ENCODE results near the gene SPPL3.
"Not testable (repeated sequence)": the region's sequence is repeated elsewhere in the genome, so short reads cannot be mapped to it uniquely, and the experiment has no call there.

Gene SPPL3

DNA sequence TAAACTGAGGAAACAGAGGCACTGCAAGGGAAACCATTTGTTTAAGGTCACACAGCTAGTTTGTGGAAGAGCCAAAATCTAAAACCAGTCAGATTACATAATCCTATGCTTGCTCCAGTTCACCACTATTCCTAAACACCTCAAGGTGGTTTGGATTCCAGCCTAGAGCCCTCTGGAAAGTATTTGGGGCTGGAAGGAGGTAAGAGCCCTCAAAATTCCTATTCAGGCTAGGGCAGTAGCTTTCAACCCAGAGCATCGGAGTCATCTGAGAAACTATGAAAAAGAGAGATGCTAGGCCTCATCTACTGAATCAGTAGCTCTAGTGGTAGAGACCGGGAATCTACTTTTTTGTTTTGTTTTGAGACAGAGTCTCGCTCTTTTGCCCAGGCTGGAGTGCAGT is 16.0 kb upstream of the SPPL3 start:
- DNase-seq (ENCODE audit: low read depth, low spot score), result no peak

DNA sequence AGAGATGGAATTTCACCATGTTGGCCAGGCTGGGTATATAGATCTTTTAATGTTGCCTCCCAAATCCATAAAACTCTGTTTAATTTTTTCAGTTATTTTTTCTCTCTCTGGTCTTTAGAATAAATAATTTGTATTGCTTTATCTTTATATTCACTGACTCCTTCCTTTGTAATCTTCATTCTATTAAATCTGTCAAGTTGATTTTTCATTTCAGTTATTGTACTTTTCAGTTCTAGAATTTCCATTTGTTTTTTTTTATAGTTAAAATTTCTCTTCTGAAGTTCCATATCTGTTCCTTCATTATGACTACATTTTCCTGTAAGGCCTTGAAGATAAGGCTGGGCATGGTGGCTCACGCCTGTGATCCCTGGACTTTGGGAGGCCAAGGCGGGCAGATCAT is 13.6 kb upstream of the SPPL3 start:
- no peak for DNase-seq (ENCODE audit: low read depth, low spot score)

DNA sequence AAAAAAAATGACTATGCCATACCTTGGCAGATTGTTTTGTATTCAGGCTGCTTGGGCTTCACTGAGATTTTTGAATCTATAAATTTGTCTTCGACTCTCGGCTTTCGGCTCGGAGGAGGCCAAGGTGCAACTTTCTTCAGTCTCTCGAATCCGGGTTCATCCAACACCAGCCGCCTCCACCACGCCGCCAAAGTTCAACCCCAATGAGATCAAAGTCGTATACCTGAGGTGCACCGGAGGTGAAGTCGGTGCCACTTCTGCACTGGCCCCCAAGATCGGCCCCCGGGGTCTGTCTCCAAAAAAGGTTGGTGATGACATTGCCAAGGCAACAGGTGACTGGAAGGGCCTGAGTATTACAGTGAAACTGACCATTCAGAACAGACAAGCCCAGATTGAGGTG is 12.4 kb upstream of the SPPL3 start:
- no peak for DNase-seq (ENCODE audit: low read depth, low spot score)

DNA sequence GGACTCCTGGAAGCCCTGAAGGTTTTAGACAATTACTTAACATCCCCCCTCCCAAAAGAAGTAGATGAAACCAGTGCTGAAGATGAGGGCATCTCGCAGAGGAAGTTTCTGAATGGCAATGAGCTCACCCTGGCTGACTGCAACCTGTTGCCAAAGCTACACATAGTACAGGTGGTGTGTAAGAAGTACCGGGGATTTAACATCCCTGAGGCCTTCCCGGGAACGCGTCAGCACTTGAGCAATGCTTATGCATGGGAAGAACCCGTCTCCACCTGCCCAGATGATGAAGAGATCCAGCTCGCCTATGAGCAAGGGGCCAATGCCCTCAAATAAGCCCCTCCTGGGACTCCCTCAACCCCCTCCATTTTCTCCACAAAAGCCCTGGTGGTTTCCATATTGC is 10.6 kb upstream of the SPPL3 start:
- no peak for DNase-seq (ENCODE audit: low read depth, low spot score)

GRCh38 chr12:120909633-120910298 is 5.6 kb upstream of the SPPL3 start:
- no peak for DNase-seq (ENCODE audit: low read depth, low spot score)

GRCh38 chr12:120905856-120906384 is 1.8 kb upstream of the SPPL3 start:
- DNase-seq (ENCODE audit: low read depth, low spot score), result no peak

DNA sequence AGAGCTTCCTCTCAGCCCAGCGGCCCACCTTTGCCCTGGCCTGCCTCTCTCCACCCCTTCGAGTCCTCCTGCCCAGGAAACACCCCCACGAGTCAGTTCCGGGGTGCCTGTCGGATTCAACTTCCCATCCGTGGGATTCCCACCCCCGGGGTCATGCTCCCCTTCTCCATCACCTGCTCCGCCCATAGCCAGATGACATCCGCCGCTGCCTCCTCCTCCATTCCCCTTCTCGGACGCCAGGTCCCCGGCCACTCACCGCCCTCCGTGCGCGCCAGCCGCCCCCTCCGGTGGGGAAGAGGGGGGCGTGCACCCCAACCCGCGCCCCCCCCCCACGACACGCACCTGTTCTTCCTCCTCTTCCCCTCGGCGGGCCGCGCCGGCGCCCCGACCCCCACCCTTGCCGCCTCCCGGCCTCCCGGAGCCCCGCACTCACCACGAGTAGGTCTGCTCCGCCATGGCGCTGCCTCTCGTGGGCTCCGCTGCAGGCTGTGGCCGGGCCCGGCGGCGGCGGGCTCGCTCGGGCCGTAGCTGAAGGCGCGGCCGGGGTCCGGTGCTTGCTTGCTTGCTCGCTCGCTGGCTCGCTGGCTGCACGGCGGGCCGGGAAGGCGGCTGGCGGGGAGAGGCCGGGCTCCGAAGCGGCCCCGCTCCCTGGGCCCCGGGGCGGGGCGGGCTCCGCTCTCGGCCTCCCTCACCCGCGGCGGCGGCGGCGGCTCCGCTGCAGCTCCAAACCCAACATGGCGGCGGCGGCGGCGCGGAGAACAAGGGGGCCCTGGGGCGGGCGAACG is 554 bp downstream of the SPPL3 start:
- peak; percentile 31 for DNase-seq (ENCODE audit: low read depth, low spot score)

- no peak for DNase-seq (ENCODE audit: low read depth, low spot score)
Observed at GRCh38 chr12:120902846-120903411, 1.2 kb downstream of the SPPL3 start.

- no peak for DNase-seq (ENCODE audit: low read depth, low spot score)
Observed at GRCh38 chr12:120901818-120902217, 2.3 kb downstream of the SPPL3 start.

DNA sequence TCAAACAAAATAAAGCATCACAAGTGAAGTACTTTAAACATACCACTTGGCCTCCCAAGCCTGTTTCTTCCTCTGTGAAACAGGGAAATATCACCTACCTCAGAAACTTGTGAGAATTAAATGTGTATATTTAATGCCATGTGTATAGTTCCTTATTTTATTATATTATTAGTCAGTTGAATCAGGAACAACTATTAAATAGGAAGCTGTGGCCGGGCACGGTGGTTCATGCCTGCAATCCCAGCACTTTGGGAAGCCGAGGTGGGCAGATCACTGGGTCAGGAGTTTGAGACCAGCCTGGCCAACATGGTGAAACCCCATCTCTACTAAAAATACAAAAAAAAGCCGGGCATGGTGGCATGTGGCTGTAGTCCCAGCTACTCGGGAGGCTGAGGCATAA is 3.1 kb downstream of the SPPL3 start:
- not testable (repeated sequence) for DNase-seq (ENCODE audit: low read depth, low spot score)

DNA sequence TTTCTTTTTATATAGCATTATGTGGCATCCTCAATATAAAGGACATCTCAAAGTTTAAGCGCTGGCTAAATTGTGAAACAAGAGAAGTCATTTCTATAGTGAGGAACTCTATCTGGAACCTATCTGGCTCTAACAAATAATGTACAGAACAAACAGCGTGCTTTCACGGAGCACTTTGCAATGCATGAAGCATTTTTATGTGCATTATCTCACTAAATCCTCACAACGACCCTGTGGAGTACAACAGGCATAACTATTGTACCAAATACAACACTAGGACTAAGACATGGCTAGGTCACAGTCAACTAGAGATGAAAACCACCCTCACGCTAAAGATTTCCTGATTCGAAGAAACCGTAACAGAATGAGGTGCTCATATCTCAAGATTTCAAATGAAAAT is 8.6 kb downstream of the SPPL3 start:
- DNase-seq (ENCODE audit: low read depth, low spot score), result no peak

DNA sequence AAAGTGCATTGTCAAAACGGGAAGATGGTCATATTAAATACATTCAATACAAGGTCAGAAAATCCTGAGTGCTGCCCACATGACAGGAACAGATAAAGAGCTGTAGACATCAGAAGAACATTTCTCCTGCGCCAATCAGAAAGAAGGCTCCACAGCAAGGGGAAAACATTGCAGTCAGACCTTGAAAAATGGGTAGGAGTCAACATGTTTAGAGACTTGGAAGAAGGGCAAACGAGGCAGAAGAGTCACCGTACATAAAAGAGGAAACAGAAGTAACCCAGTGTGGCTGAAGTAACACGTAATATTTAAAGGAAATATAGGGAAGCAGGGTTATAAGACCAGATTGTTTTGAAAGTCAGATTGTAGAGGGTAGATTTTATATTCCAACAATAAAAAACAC is 11.9 kb downstream of the SPPL3 start:
- DNase-seq (ENCODE audit: low read depth, low spot score), result no peak

GRCh38 chr12:120890963-120891362 is 13.2 kb downstream of the SPPL3 start:
- DNase-seq (ENCODE audit: low read depth, low spot score), result no peak

GRCh38 chr12:120887253-120888043 is 16.7 kb downstream of the SPPL3 start:
- no peak for DNase-seq (ENCODE audit: low read depth, low spot score)

DNA sequence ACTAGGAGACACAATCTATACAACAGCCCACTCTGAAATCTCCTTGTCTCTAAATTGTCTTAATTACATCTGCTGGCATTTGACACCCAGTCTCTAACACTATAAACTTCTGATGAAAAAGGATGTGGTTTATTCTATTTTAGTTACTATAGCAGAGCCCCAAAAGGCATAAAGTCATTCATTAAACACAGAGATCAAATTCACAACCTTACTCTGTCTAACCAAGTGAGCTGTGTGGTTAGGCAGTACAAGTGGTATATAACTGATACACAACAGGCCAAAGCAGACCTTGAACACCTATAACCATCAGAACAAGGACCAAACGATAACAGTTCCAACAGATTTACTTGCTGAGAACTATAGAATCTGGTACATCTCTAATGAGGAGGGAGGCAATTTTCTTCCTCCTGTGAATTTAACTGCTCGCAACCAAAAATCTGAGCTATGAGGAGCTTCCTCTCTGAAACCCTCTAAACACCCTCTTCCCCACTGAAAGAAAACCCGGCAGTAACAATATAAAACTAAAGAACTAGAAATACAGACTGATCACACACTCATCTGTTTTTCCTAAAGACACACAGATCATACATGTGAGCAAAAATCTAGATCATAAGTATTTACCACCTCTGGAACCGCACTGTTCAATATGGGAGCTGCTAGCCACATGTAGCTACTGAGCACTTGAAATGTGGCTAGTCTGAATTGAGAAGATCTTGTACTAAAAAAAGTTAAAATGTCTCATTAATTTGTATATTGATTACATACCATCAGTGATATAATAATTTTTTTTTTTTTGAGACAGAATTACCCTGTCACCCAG is 17.7 kb downstream of the SPPL3 start:
- no peak for DNase-seq (ENCODE audit: low read depth, low spot score)

- no peak for DNase-seq (ENCODE audit: low read depth, low spot score)
Observed at GRCh38 chr12:120885521-120885920, 18.6 kb downstream of the SPPL3 start.

DNA sequence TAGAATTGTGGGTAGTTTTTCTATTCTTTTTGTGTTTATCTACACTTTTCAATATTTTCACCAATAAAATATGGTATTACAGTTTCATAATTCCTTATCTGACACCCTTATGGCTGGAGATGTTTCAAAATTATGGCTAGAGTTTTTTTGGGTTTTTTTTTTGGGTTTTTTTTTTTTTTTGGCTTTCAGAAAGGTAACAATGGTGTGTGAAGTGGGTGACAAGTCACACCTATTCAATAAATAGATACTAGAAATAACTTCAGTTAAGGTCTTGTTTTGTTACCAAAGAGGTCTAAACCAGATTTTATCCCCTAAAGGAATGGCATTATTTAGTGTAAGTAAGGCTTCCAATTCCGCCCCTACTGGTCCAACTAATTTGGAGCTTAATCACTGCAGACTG is 19.5 kb downstream of the SPPL3 start:
- no peak for DNase-seq (ENCODE audit: low read depth, low spot score)

- no peak for DNase-seq (ENCODE audit: low read depth, low spot score)
Observed at GRCh38 chr12:120882055-120882555, 22.1 kb downstream of the SPPL3 start.

DNA sequence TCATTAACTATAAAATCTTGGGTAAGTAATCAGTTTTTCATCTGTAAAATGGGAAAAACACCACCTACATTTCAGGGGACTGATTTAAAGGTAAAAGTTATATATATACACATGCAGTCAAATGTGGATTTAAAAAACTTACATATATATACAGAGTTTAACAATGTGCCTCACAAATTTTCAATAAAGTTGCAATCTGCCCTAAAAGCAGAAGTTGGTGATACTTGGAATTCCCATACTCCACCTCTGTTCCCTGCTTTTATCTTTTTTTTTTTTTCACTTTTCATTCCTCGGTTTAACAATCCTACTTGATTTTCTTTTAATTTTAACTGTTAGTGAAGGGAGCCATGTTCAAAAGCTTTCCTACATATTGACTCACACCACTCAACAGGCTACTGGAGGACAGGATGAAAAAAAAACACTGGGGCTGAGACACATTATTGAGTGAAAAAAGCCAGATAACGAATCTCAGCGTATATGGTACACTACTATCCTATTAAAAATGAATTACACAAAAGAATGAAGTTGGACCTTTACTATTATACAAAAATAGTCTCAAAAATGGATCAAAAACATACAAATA is 24.3 kb downstream of the SPPL3 start:
- DNase-seq (ENCODE audit: low read depth, low spot score), result no peak

DNA sequence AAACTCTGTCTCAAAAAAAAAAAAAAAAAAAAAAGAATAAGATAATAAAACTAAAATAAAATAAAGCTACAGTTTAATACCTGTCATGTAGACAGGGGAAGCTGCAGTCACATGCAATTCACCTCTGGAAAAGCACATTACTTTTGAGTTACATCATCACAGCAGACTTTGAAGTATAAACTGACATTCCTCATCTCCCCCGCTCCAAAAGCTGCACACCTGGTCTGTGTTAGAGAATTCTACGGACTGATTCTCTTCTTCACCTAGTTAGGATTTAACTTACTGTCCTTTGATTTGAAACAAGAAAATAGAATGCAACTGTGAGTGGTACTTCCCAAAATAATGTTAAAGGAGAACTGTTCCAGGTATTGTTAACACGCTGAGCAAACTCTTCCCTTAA is 25.1 kb downstream of the SPPL3 start:
- no peak for DNase-seq (ENCODE audit: low read depth, low spot score)

Measured in activated CD4-positive, CD25-positive, alpha-beta regulatory T cell treated with anti-CD3 and anti-CD28 coated beads, Interleukin-2, amount 50 U/mL, for 16 hours (primary cell).